Osteoblast (primary cell): ENCODE results near the gene ILF2. TPM values are rescaled to one million over a fixed set of nuclear protein-coding genes. Genes with fewer than 3 reads are reported as not detected.

Experiments used
- DNase-seq: peaks from one replicate; pipeline ENCODE4 v3.0.0; 2011; ENCODE audit warnings: low spot score, mixed read lengths; ENCODE audit not compliant: insufficient read length; ENCODE audit errors: missing footprints
- H2AFZ ChIP-seq: 2 replicates; pipeline ENCODE4 v1.6.0; 2011; ENCODE audit warnings: mild to moderate bottlenecking, low read length
- H3K27ac ChIP-seq: 2 replicates; pipeline ENCODE4 v1.5.1; 2011; ENCODE audit warnings: mild to moderate bottlenecking, low read depth, low read length, moderate library complexity
- H3K27me3 ChIP-seq: 2 replicates; pipeline ENCODE4 v1.6.0; 2012; ENCODE audit warnings: mild to moderate bottlenecking, control low read depth, inconsistent platforms, low read length, moderate library complexity; ENCODE audit not compliant: insufficient read depth
- H3K36me3 ChIP-seq: 2 replicates; pipeline ENCODE4 v1.5.1; 2011; ENCODE audit warnings: mild to moderate bottlenecking, low read length, control low read depth, moderate library complexity; ENCODE audit not compliant: insufficient read depth
- H3K4me1 ChIP-seq: 2 replicates; pipeline ENCODE4 v1.5.1; 2011; ENCODE audit warnings: mild to moderate bottlenecking, low read length, control low read depth, moderate library complexity; ENCODE audit not compliant: insufficient read depth
- H3K4me2 ChIP-seq: 2 replicates; pipeline ENCODE4 v1.6.0; 2011; ENCODE audit warnings: mild to moderate bottlenecking, low read length; ENCODE audit not compliant: insufficient read depth
- H3K4me3 ChIP-seq: fragments of 200-600 bp; sonication (generic); 3 replicates; pipeline ENCODE4 v1.5.1; 2012; ENCODE audit warnings: mild to moderate bottlenecking, low read length, inconsistent platforms; ENCODE audit not compliant: insufficient read depth
- H3K79me2 ChIP-seq: 2 replicates; pipeline ENCODE4 v1.6.0; 2012; ENCODE audit warnings: mild to moderate bottlenecking, low read length, control low read depth, inconsistent platforms; ENCODE audit not compliant: insufficient read depth
- H3K9me3 ChIP-seq: 2 replicates; pipeline ENCODE4 v1.5.1; 2011; ENCODE audit warnings: low read depth, low read length, control low read depth
- H4K20me1 ChIP-seq: 2 replicates; pipeline ENCODE4 v1.6.0; 2012; ENCODE audit warnings: mild to moderate bottlenecking, low read length, control low read depth; ENCODE audit not compliant: insufficient read depth
- total RNA-seq: library from RNA; depleted of rRNA; stranded (reverse); fragments of >200 nt; gene quantifications from 2 replicates; pipeline ENCODE4 v1.2.3, GENCODE V29; 2012
- TF ChIP-seq, protein P1 (sequence below): IDR thresholded peaks from 2 replicates; pipeline ENCODE4 v1.5.1; 2011; ENCODE audit warnings: mild to moderate bottlenecking, low read depth, low read length, moderate library complexity; ENCODE audit errors: extremely low read depth

ILF2 gene
- total RNA-seq, 1 donor: 130 TPM

DNA sequence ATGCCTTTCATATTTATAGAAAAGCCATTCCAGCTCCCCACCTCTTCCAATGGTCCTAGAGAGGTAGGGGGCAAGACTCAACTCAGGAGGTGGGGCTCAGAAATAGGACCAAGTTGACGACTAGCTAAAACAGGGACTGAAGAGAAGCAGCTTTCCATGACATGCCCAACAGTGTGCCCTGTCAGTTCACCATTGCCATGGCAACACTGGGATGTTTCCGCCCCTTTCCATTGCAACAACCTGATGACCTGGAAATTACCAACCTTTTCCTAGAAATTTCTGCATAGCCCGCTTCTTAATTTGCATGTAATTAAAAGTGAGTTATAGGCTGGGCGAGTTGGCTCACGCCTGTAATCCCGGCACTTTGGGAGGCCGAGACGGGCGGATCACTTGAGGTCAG lies 34.7 kb upstream of the ILF2 start:
- H3K4me3 ChIP-seq: no peak overlapping the region
- H3K79me2 ChIP-seq: no peaks in the 10 kb centered on the region
- H3K4me2 ChIP-seq: no peak overlapping the region

DNA sequence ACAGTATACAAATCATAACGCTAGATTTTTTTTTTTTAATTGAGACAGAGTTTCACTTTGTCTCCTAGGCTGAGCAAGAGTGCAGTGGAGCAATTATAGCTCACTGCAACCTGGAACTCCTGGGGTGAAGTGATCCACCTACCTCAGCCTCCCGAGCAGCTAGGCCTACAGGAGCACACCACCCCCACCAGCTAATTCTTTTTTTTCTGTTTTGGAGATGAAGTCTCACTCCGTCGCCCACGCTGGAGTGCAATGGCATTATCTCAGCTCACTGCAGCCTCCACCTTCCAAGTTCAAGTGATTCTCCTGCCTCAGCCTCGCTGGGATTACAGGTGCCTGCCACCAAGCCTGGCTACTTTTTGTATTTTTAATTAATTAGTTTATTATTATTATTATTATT lies 29.0 kb upstream of the ILF2 start:
- Histone ChIP-seq H3K4me1 (peaks cover 10% of the 10 kb centered on the region), H3K79me2 (no peaks in the 10 kb centered on the region), H4K20me1 (no peaks in the 10 kb centered on the region), H3K4me3 (no peak overlapping the region), H3K36me3 (no peaks in the 10 kb centered on the region), H3K4me2 (no peak overlapping the region), H3K27me3 (no peaks in the 10 kb centered on the region), H3K9me3 (no peaks in the 10 kb centered on the region), H2AFZ (no peak overlapping the region), H3K27ac (no peak overlapping the region)
- no peak for DNase-seq
- TF ChIP-seq, protein P1, sequence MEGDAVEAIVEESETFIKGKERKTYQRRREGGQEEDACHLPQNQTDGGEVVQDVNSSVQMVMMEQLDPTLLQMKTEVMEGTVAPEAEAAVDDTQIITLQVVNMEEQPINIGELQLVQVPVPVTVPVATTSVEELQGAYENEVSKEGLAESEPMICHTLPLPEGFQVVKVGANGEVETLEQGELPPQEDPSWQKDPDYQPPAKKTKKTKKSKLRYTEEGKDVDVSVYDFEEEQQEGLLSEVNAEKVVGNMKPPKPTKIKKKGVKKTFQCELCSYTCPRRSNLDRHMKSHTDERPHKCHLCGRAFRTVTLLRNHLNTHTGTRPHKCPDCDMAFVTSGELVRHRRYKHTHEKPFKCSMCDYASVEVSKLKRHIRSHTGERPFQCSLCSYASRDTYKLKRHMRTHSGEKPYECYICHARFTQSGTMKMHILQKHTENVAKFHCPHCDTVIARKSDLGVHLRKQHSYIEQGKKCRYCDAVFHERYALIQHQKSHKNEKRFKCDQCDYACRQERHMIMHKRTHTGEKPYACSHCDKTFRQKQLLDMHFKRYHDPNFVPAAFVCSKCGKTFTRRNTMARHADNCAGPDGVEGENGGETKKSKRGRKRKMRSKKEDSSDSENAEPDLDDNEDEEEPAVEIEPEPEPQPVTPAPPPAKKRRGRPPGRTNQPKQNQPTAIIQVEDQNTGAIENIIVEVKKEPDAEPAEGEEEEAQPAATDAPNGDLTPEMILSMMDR: no peak

More for the DNA sequence above, 34.7 kb upstream of the ILF2 start:
- TF ChIP-seq, protein P1: no peak
- Histone ChIP-seq H3K36me3 (no peaks in the 10 kb centered on the region), H4K20me1 (no peaks in the 10 kb centered on the region), H3K9me3 (no peaks in the 10 kb centered on the region), H3K27ac (no peak overlapping the region), H3K27me3 (no peaks in the 10 kb centered on the region), H2AFZ (no peak overlapping the region), H3K4me1 (no peaks in the 10 kb centered on the region)
- DNase-seq: no peak

DNA sequence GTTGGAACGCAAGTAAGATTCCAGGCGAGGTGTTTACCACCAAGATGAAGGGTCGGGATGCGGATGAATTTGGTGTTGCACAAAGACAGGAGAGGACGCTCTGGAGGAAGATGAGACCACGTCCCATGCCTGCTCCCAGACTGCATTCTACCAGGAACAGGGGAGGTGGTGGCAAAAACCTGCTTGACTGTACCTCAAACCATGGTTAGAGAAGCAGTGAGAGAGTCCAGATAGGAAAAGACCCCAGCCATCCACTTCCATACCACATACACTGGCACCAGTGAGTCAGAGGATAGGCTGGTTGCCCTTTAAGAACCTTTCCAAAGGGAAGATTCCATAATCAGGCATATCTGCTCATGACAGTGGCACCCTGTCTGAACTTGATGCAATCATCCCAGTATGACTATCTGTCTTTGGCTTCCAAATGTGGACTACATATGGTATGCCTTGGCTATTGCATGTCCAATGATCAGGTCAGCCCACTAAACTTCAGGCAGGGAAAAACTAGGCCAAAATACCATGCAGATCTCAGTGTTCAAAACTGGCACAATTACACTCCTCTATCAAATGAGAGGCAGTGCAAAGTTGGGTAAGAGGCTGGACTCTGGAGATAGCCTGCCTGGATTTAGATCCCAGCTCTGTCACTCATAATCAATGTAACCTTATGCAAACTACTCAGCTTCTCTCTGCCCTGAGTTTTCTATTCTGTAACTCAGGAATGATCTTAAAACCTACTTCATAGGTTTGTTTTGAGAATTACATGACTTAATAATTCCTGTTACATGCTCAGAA lies 28.3 kb upstream of the ILF2 start:
- H3K4me3 ChIP-seq: no peak overlapping the region
- no peak overlapping the region for H3K27ac ChIP-seq
- no peaks in the 10 kb centered on the region for H4K20me1 ChIP-seq
- no peaks in the 10 kb centered on the region for H3K79me2 ChIP-seq
- peaks cover 10% of the 10 kb centered on the region for H3K4me1 ChIP-seq
- TF ChIP-seq, protein P1: no peak
- no peaks in the 10 kb centered on the region for H3K9me3 ChIP-seq
- H3K36me3 ChIP-seq: no peaks in the 10 kb centered on the region
- H3K4me2 ChIP-seq: no peak overlapping the region
- DNase-seq: peak; percentile 82
- H2AFZ ChIP-seq: peak overlapping the region; percentile 11
- no peaks in the 10 kb centered on the region for H3K27me3 ChIP-seq

DNA sequence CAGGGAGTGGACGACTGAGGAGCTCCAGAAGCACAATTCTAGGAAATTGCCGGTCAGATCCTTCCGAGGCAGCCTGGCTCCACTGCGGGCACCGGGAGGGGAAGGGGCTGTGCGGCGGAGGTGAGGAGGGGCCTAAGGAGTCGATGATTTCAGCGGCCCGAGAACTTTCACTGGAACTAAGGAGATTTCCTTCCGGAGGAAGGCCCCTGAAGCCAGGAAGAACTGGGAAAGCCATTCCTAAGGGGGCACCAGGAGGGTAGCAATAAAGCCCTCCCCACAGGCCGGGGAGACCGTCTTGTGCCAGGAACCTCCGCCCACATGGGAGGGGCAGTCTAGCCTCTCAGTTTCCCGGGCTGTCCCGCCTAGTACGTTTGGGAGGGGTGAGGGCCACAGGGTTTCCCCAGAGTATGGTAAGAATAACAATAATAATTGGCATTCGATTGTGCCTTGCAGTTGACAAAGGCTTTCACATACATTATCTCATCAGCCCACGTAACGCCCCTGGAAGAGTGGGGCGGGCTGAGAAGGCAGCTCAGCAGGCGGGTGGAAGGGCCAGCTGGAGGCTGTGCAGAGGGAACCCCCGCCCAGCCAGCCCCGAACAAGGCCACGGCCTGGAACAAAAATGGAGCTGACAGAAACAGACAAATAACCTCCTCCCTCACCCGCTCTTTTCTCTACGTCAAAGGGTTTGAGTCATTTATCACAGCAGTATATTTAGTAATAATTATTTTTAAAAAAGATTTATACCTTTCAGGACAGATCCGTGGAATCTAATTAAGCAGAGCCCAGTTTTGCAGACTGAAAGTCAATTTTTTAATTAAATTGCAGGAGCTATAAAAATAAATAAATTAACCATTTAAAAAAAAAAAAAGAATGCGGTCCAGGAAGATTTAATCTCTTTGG lies 27.5 kb upstream of the ILF2 start:
- no peaks in the 10 kb centered on the region for H3K36me3 ChIP-seq
- DNase-seq: peak; percentile 70
- no peaks in the 10 kb centered on the region for H3K79me2 ChIP-seq
- H4K20me1 ChIP-seq: no peaks in the 10 kb centered on the region
- H3K4me1 ChIP-seq: peaks cover 10% of the 10 kb centered on the region
- no peak overlapping the region for H3K4me2 ChIP-seq
- no peak overlapping the region for H3K4me3 ChIP-seq
- no peaks in the 10 kb centered on the region for H3K9me3 ChIP-seq
- peak overlapping the region; percentile 86 for H2AFZ ChIP-seq
- TF ChIP-seq, protein P1: no peak
- H3K27me3 ChIP-seq: no peaks in the 10 kb centered on the region
- no peak overlapping the region for H3K27ac ChIP-seq
